Activated CD8-positive, alpha-beta memory T cell treated with anti-CD3 and anti-CD28 coated beads, Interleukin-2, amount 50 U/mL, for 48 hours (primary cell): ENCODE data around the gene PRKD2.
"Not testable (repeated sequence)": the region's sequence is repeated elsewhere in the genome, so short reads cannot be mapped to it uniquely, and the experiment has no call there.

ENCODE experiments used
- DNase-seq: peaks from one replicate; pipeline ENCODE4 v3.0.0-alpha.2; 2020

The PRKD2 gene

GRCh38 chr19:46628970-46629369, 87.9 kb downstream of the PRKD2 start:
- not testable (repeated sequence) for DNase-seq

- no peak for DNase-seq
Observed at GRCh38 chr19:46626446-46626845, 90.5 kb downstream of the PRKD2 start.

GRCh38 chr19:46625731-46626130, 91.2 kb downstream of the PRKD2 start:
- DNase-seq = no peak

GRCh38 chr19:46624958-46625661, 91.8 kb downstream of the PRKD2 start, which contains the start of gene PTGIR:
PTGIR (minus strand) TSS chr19:46625089; CDS start chr19:46624225, 864 bp downstream.
- DNase-seq = peak; percentile 69
